NCI-H1105 (cell line): ENCODE results near the gene SERPINA1.
"Not testable (repeated sequence)": the region's sequence is repeated elsewhere in the genome, so short reads cannot be mapped to it uniquely, and the experiment has no call there.

Source experiments
- DNase-seq: peaks from one replicate; lab custom pipeline; 2025; lab: John Stamatoyannopoulos, UW

SERPINA1 gene

DNA sequence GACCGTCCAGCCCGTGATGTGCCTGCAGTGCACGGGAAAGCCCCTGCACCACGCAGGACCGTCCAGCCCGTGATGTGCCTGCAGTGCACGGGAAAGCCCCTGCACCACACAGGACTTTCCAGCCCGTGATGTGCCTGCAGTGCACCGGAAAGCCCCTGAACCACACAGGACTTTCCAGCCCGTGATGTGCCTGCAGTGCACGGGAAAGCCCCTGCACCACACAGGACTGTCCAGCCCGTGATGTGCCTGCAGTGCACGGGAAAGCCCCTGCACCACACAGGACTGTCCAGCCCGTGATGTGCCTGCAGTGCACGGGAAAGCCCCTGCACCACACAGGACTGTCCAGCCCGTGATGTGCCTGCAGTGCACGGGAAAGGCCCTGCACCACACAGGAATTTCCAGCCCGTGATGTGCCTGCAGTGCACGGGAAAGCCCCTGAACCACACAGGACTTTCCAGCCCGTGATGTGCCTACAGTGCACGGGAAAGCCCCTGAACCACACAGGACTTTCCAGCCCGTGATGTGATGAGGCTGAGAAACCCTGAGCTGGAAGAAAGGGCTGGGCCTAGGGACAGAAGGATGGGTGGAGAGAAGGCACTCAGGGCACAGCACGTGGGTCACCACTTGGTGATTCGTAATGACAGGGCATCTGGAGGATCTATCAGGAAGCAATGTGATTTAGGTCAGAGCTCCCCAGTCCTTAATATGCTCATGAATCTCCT is 42.2 kb downstream of the SERPINA1 start:
- not testable (repeated sequence) for DNase-seq

DNA sequence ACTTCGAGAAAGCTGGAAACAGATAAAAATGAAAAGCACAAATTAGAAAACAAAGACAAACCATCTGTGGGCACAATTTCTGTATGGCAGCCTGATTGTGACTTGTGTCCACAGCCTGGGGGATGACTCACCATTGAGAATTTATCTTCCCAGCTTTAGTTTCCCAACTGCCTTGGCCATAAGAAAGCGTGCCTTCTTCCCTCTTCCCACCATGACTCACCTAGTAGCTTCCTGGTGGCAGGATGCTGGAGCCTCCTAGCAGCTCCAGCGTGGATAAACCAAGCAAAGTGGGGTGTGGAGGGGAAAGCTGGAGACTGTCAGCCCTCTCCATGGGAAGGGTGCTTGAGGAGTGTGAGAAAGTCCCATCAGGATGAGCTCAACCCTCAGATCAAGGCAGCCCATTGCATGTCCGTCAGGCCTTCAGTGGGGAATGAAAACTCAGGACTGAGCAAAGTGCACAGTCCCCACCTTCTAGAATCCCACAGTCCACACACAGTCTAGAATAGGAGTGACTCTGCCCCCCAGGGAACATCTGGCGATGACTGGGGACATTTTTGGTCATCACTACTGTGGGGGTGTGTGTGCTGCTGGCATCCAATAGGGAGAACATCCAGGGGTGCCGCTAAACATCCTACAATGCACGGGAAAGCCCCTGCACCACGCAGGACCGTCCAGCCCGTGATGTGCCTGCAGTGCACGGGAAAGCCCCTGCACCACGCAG is 42.9 kb downstream of the SERPINA1 start:
- no peak for DNase-seq

DNA sequence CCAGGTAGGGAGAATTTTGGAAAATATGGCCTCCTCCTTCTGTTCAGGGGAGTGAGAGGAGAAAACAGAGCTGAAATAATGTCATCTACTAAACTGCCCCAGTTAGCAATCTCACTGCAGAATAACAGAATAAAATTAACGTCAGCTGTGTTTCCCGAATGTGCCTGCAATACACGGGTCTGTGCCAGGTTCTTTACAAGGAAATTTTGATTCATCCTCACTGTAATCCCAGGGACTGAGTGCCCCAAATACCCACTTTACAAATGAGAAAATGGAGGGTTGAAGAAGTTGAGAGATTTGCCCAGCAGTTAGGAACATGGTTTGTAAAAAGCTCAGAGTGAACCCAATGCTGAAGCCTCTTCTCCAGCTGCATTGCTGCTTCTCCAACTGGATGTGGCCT is 44.0 kb downstream of the SERPINA1 start:
- DNase-seq = no peak

DNA sequence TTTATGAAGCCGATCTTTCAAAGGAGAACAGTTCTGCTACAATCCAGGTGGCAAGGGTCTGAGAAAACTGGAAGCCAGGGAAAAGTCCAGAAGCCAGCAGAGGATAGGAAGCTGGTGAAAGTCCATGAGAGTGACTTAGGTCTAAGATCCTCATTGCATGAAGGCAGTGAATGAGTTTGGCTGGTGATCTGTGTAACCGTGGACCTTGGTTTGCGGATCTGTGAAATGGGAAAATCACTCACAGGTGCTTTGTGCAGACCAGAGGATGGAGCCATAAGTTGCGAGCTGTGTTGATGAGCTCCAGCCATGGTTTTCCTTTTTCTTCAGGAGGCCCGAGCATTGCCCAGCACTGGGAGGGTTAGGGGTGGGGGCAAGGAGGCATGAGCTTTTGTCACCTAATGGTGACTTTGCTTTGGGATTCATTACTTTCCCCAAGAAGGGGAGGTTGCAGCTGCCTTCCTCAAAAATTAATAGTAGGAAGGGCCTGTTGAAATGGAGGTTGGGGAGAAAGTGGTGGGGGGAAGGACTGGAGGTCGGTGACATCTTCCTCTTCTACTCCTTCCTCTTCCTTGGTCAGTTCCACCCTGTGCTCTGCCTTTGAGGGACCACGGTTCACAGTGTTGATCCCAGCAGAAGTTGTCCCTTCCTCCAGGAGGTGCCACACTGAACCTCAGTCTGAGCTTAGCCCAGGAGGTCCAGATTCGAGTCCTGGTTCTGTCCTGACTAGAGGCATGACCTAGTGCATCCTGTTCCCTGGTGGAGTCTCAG is 45.0 kb downstream of the SERPINA1 start:
- DNase-seq = no peak

DNA sequence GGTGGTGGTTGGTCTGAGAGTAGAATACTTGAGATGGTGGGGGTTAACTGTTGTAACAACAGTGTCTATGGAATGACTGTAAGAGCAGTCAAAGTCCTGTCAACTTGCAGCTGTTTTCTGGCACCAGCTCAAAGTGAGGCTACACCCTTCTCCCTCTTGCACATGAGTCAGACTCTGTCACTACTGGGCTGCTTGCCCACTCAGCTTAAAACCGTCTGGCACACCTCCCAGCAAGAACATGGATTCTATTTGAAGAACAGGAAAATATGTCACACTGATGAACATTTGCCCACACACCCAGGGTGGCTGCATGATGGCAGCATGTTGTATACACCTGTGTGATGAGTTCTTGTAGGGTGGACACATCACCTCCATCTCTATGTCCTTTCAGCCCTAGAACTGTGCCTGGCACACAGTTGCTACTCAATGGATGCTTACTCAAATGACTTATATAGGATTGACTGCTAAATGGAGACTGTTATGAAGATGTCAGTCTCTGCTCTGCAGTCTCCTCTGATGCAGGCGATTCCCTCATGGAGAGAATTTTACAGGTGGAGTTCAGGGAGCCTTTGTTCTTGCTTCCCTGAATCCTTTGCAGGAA is 46.0 kb downstream of the SERPINA1 start:
- DNase-seq = peak; percentile 89

DNA sequence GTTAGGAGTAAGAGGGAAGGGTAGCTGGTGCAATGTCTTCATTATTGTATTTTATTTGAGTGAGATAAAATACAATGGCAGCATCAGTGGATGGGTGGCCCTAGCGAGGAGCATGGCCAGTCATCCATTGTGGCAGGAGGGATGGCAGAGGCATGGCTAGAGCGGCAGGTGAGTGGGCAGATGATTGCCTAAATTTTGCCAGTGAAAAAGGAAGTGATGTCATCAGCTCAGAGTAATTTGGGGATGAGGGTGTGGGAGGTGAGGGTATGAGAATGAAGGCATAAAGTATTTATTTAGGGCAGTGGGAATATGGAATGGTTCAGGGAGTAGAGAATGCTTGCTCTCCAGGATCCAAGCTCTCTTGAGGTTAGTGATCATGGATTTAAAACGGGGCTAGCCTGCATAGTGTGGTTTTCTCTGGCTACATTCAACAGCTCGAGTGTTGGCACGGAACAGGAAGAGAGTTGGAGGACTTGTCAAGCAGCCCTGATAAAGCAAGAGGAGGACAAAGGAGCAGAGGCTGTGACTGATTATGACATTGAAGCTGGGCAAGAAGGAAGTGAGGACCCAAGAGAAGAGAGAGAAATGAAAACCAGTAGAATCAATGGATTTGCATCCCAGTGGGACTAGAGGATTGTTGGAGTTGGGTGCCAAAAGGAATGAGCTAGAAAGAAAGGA is 46.6 kb downstream of the SERPINA1 start:
- no peak for DNase-seq

DNA sequence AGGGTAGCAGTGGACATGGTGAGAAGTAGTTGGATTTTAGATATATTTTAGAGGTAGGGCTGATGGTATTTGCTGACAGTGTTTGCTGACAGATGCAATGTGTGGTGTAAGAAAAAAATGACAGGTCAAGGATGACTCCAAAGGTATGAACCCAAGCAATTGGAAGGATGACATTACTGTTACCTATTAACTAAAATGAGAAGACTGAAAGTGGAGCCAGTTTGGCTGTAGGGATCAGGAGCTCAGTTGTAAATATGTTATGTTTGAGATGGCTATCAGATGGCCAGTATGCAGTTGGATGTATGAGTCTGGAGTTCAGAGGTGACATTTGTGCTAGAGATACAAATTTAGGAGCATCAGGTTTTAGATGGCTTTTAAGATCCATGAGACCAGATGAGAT is 47.9 kb downstream of the SERPINA1 start:
- no peak for DNase-seq

DNA sequence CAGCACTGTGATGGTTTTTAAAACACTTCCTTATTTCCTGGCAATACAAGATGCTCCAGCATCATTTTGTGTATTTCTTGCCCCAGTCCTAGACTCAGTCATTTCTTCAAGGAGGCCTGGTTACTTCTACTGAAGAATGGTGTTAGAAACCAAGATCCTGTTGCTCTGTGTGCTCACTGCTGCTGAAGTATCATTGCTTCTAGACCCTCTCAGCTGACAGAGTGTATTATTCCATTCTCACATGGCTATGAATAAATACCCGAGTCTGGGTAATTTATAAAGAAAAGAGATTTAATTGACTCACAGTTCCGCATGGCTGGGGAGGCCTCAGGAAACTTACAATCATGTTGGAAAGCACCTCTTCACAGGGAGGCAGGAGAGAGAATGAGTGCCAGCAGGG is 50.4 kb downstream of the SERPINA1 start:
- no peak for DNase-seq

DNA sequence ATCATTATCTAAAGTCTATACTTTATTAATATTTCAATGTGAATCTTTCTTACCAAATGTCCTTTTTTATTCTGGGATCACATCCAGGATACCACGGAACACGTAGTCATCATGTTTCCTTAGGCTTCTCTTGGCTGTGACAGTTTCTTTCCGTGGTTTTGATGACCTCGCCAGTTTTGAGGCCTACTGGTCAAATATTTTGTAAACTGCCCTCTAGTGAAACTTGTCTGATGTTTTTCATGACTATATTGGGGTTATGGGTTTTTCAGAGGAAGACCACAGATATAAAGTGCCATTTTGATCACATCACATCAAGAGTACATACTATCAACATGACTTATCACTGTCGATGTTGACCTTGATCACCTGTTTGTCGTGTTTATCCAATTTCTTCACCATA is 51.1 kb downstream of the SERPINA1 start:
- DNase-seq = no peak

DNA sequence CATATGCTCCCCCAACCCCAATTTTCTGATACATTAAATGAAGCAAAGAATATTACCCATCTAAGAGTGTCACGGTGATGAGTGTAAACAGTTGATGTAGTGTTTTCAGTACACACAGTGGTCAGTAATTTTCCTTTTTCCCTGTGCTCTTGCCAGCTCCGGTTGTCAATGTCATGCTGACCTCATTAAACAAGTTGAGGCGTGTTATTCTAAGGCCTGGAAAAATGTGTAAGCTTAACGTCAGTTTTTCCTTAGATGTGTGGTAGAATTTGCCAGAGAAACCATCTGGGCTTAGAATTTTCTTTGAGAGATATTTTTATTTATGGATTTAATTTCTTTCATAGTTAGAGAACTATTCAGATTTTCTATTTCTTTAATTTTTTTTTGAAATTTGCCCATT is 53.5 kb downstream of the SERPINA1 start:
- DNase-seq = no peak

DNA sequence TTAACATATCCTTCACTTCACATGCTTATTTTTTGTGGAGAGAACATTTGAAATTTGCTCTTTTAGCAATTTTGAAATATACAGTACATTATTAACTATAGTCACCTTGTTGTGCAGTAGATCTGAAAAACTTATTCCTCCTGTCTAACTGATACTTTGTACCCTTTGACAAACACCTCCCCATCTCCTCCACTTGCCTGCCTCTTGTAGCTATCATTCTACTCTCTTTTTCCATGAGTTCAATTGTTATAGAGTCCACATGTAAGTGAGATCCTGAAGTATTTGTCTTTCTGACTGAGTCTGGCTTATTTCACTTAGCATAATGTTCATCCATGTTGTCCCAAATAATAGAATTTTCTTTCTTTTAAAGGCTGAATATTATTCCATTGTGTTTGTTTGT is 55.8 kb downstream of the SERPINA1 start:
- DNase-seq = no peak

DNA sequence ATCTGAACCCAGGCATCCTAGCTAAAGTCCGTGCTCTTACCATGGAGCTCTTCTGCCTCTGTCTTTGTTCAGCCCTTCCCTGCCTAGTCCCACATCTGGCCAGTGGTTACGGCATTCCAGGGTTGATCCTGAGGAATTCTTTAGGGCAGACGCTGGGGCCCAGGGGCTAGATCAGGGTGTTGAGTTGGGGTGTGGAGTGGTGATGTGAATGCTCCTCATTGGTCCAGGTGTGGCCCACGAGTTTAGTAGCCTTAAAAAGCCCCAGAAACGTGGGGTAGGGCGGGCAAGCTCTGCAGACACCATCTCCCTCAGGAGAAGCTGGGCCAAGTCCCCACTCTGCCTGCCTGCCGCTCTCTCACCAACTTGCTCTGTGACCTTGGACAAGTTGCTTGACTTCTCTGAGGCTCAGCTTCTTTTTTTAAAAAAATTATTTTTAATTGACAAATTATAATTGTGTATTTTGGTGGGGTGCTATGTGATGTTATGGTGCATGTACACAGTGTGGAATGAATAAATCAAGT is 56.3 kb downstream of the SERPINA1 start:
- DNase-seq = no peak

DNA sequence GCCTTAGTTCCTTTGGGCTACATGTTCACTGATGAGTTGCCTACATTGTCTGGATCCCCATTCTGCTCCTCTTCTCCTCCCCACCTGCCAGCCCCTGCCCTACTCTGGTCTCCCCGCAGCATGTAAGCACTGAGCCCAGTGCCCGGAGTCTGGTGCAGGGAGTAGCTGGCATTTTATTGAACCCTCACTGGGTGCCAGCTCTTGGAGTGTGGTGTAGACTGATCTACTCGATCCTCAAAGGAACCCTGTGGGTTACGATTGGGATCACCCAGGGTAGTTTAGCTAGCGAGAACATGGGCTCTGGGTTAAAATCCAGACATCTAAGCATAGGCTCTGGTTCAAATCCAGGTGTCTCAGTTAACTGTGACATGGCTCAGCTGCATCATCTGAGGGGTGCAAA is 56.9 kb downstream of the SERPINA1 start:
- no peak for DNase-seq

DNA sequence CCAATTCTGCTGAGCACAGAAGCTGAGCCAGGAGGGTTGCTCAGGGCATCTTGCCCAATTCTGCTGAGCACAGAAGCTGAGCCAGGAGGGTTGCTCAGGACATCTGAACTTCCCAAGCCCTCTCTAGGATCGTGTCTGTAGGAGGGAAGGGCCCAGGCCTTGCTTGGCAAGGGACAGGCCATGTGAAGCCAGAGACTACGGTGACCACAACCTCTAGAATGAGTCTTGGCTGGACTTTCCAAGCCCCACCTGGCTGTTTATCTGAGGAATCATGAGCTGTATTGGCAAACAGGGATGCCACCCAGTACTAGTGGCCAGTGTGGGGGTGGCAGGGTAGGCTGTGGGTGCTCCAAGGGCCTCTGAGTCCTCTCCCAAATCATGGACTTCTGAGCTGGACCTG is 57.5 kb downstream of the SERPINA1 start:
- DNase-seq = no peak

DNA sequence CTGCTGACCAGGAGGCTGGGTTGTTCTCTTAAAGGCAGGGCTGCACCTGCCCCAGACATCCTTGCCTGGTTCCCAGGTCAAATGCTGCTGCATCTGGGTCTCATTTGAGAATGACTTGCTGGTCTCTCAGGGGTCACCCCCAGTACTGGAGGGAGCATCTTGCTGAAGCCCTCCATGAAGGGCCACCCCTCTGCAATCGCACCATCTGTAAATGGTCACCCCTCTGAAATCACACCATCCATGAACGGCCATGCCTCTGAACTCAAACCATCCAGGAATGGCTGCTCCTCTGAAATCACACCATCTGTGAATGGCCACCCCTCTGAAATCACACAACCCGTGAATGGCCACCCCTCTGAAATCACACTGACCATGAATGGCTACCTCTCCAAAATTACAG is 58.0 kb downstream of the SERPINA1 start:
- no peak for DNase-seq

DNA sequence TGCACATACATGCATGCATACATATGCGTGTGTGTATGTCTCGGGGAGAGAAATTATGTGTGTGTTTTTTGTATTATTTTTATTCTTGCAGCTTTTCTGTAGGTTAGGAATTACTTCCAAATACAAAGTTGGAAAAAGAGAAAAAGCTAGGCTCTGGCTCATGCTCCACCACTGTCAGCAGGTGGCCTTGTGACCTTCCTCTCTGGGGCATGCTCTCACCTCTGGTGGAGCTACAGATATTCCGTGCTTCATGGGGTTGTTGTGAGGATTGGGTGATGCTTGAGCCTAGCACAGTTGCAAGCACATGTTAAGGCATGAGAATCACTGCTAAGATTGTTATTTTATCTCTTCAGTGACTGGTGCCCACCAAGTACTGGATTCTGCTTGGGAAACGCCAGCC is 58.5 kb downstream of the SERPINA1 start:
- no peak for DNase-seq

DNA sequence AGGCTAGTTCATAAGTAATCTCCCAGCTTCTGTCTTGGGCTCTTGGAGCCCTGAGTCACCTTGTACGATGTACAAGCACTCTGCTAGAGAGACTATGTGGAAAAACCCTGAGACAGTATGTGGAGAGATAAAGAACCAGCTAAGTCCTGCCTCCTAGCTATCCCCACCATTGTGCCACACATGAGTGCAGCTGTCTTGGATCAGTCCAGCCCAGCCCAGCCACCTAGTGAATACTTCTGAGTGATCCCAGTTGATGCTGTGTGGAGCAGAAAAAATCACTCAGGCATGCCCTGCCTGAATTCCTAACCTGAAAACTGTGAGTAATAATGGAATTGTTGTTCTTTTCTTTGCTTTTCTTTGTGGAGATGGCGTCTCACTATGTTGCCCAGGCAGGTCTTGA is 60.2 kb downstream of the SERPINA1 start:
- DNase-seq = no peak
